GM12878 (cell line): ENCODE results near the gene SRP72. TPM values are rescaled to one million over a fixed set of nuclear protein-coding genes. Genes with fewer than 3 reads are reported as not detected.

Source experiments
- BCLAF1 ChIP-seq: fragments of 450-650 bp; IDR thresholded peaks from 2 replicates; pipeline ENCODE4 v1.6.1; 2017; ENCODE audit warnings: antibody characterized with exemption, mild to moderate bottlenecking, moderate library complexity
- BHLHE40 ChIP-seq, 2 experiments: fragments of 450-650 bp in 1 of 2; IDR thresholded peaks; 2 replicates each; pipeline ENCODE4 v1.6.1; 2011 to 2017; ENCODE audit warnings: low read depth in 2 of 2, borderline replicate concordance in 1 of 2, improper control_type of control experiment in 1 of 2, low read length in 1 of 2, mild to moderate bottlenecking in 1 of 2
- CBX3 ChIP-seq: fragments of 200-600 bp; sonication (generic); IDR thresholded peaks from 2 replicates; pipeline ENCODE4 v1.6.1; 2016; ENCODE audit warnings: low read depth, borderline replicate concordance
- CHD4 ChIP-seq: fragments of 200-600 bp; sonication (generic); IDR thresholded peaks from 2 replicates; pipeline ENCODE4 v1.6.1; 2016; ENCODE audit warnings: mild to moderate bottlenecking
- E2F4 ChIP-seq: IDR thresholded peaks from 2 replicates; pipeline ENCODE4 v1.6.1; 2012; ENCODE audit warnings: low read depth, low read length, improper control_type of control experiment
- HDAC6 ChIP-seq: fragments of 200-600 bp; sonication (generic); IDR thresholded peaks from one replicate; pipeline ENCODE4 v1.8.0; 2017; ENCODE audit warnings: antibody characterized with exemption; ENCODE audit not compliant: unreplicated experiment
- IKZF2 ChIP-seq, 2 experiments: fragments of 450-650 bp; IDR thresholded peaks; 2 replicates each; pipeline ENCODE4 v1.6.1; 2017; ENCODE audit warnings: mild to moderate bottlenecking in 2 of 2, moderate library complexity in 2 of 2
- IRF4 ChIP-seq: IDR thresholded peaks from 2 replicates; pipeline ENCODE4 v1.6.1; 2011; ENCODE audit warnings: low read depth, low read length
- MEF2B ChIP-seq: fragments of 450-650 bp; IDR thresholded peaks from 2 replicates; pipeline ENCODE4 v1.6.1; 2018; ENCODE audit warnings: mild to moderate bottlenecking, moderate library complexity; ENCODE audit not compliant: partially characterized antibody, poor library complexity, severe bottlenecking
- PAX5 ChIP-seq: IDR thresholded peaks from 2 replicates; pipeline ENCODE4 v1.6.1; 2011; ENCODE audit warnings: low read depth, low read length, borderline replicate concordance
- PRDM15 ChIP-seq: fragments of 450-650 bp; formaldehyde crosslinking; IDR thresholded peaks from 2 replicates; pipeline ENCODE4 v1.4.0; 2020; ENCODE audit warnings: mild to moderate bottlenecking, moderate library complexity
- REST ChIP-seq: IDR thresholded peaks from 2 replicates; pipeline ENCODE4 v1.6.1; 2012; ENCODE audit warnings: mild to moderate bottlenecking, low read depth, low read length
- RFX5 ChIP-seq: IDR thresholded peaks from 2 replicates; pipeline ENCODE4 v1.6.1; 2011; ENCODE audit warnings: low read depth, low read length, improper control_type of control experiment
- RUNX3 ChIP-seq: IDR thresholded peaks from 2 replicates; pipeline ENCODE4 v1.6.1; 2012; ENCODE audit warnings: low read length, inconsistent platforms
- SIN3A ChIP-seq: IDR thresholded peaks from 2 replicates; pipeline ENCODE4 v1.6.1; 2012; ENCODE audit warnings: low read depth, low read length, improper control_type of control experiment
- SUZ12 ChIP-seq: fragments of 200-600 bp; sonication (generic); IDR thresholded peaks from one replicate; pipeline ENCODE4 v1.6.1; 2018; ENCODE audit warnings: antibody characterized with exemption, mild to moderate bottlenecking; ENCODE audit not compliant: unreplicated experiment
- TCF12 ChIP-seq: IDR thresholded peaks from 2 replicates; pipeline ENCODE4 v1.6.1; 2011; ENCODE audit warnings: low read depth, mild to moderate bottlenecking, low read length
- ZBED1 ChIP-seq: IDR thresholded peaks from 2 replicates; pipeline ENCODE4 v1.6.1; 2016; ENCODE audit warnings: borderline replicate concordance
- ZZZ3 ChIP-seq: IDR thresholded peaks from 2 replicates; pipeline ENCODE4 v1.6.1; 2011; ENCODE audit warnings: low read depth; ENCODE audit not compliant: control insufficient read depth, insufficient read length
- polyA plus RNA-seq, 11 experiments: library from polyadenylated mRNA; depleted of rRNA in 4 of 11; unstranded in 6 of 11; stranded (reverse) in 5 of 11; fragments of >200 nt; fragmentation: Nextera tagmentation in 4 of 11; fragmentation: Illumina TruSeq in 1 of 11; extraction: Ambion mirVana in 4 of 11; extraction: Trizol in 1 of 11; gene quantifications; 1 replicate in 1 of 11; 2 replicates in 10 of 11; pipeline versions ENCODE4 v1.2.1 to v1.2.3, GENCODE V29; 2011 to 2016; ENCODE audit warnings: inconsistent platforms in 2 of 11, missing spikeins in 2 of 11, low read depth in 1 of 11
- total RNA-seq, 4 experiments: library from RNA; depleted of rRNA in 3 of 4; stranded (reverse); fragments of >200 nt in 3 of 4; fragmentation: Illumina TruSeq in 1 of 4; extraction: Trizol in 1 of 4; gene quantifications; 2 replicates each; pipeline versions ENCODE4 v1.2.1 to v1.2.3, GENCODE V29; 2013 to 2021

SRP72 gene
- total and polyA plus RNA-seq, 10 of the 15 experiments (the other 5 are each of a cell fraction or from before 2014, with no cell fraction given): 61.6 to 186 (median 133) TPM

GRCh38 chr4:56467284-56468096 lies at the start of gene SRP72 (continued):
- no peak for TF ChIP-seq TCF12
- no peak for TF ChIP-seq E2F4
- TF ChIP-seq SIN3A: peak; percentile 5; the same call in 1 of the 2 replicates
- TF ChIP-seq SUZ12: no peak
- no peak for TF ChIP-seq ZBED1
- TF ChIP-seq RUNX3: no peak; the same call in 1 of the 2 replicates
- no peak for TF ChIP-seq IRF4
- no peak for TF ChIP-seq MEF2B
- no peak for TF ChIP-seq RFX5
- no peak for TF ChIP-seq IKZF2 (IDR thresholded peaks at IDR 0.05)
- TF ChIP-seq CBX3: no peak
- TF ChIP-seq HDAC6: no peak
- no peak for TF ChIP-seq CHD4
- no peak for TF ChIP-seq PRDM15 (CRISPR knock-in tag)
- no peak for TF ChIP-seq PAX5
- no peak for TF ChIP-seq REST
- TF ChIP-seq BHLHE40 (IDR thresholded peaks at IDR 0.05; ENCODE audit: borderline replicate concordance in 1 of 2, low read depth in 2 of 2, low read length in 1 of 2): peak in 1 of 2 experiments; percentile 35; a peak in 1 of 4 replicates
- TF ChIP-seq BCLAF1: no peak
- TF ChIP-seq ZZZ3: no peak
